ENCODE measurements around the gene RELN. TPM values are rescaled to one million over a fixed set of nuclear protein-coding genes. Genes with fewer than 3 reads are reported as not detected.

Gene RELN
- total and polyA plus RNA-seq, 10 donors, result 0.03 to 7.6 (median 1.0) TPM

DNA sequence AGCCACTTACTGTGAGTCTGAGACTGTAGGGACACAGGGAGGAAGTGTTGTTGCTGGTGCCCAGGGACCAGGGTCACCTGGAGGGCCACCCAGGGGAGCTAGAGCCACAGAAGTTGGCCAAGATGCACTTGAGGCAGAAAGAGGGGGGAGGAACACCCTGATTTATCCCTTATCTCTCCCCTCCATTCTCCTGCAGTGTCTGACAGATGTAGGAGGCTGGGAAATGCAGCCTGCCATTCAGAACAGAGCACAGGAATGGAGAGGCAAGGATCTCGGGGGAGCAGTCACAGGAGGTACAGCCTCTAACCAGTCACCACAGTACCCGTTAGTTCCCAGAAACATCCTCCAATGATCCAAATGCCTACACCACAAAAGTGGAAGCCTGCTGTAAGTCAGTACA, 425.0 kb downstream of the RELN start:
- 61 to 77% (median 70%) methylated on average over 2 of the region's 2 CpGs for WGBS, 5 donors
- H3K36me3 ChIP-seq, result no peaks in the 10 kb centered on the region
- TF ChIP-seq POLR2AphosphoS5 (IDR thresholded peaks at IDR 0.05), result no peak
- TF ChIP-seq, protein P1, sequence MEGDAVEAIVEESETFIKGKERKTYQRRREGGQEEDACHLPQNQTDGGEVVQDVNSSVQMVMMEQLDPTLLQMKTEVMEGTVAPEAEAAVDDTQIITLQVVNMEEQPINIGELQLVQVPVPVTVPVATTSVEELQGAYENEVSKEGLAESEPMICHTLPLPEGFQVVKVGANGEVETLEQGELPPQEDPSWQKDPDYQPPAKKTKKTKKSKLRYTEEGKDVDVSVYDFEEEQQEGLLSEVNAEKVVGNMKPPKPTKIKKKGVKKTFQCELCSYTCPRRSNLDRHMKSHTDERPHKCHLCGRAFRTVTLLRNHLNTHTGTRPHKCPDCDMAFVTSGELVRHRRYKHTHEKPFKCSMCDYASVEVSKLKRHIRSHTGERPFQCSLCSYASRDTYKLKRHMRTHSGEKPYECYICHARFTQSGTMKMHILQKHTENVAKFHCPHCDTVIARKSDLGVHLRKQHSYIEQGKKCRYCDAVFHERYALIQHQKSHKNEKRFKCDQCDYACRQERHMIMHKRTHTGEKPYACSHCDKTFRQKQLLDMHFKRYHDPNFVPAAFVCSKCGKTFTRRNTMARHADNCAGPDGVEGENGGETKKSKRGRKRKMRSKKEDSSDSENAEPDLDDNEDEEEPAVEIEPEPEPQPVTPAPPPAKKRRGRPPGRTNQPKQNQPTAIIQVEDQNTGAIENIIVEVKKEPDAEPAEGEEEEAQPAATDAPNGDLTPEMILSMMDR (IDR thresholded peaks at IDR 0.05 in 8 of 11, conservative IDR thresholded peaks at IDR 0.05 in 3 of 11), result no peak
- TF ChIP-seq POLR2A (IDR thresholded peaks at IDR 0.05), result no peak
- no peaks in the 10 kb centered on the region for H3K9me3 ChIP-seq
- H3K27ac ChIP-seq, result no peak overlapping the region
- H3K4me3 ChIP-seq, result no peak overlapping the region
- intact Hi-C loops (cut with DNase I; ENCODE audit: low total_unique reads), result no loop called here
- H3K4me1 ChIP-seq, result no peaks in the 10 kb centered on the region
- no peak for DNase-seq
- H3K27me3 ChIP-seq (replicated peaks in 1 of 7), result no peaks in the 10 kb centered on the region

DNA sequence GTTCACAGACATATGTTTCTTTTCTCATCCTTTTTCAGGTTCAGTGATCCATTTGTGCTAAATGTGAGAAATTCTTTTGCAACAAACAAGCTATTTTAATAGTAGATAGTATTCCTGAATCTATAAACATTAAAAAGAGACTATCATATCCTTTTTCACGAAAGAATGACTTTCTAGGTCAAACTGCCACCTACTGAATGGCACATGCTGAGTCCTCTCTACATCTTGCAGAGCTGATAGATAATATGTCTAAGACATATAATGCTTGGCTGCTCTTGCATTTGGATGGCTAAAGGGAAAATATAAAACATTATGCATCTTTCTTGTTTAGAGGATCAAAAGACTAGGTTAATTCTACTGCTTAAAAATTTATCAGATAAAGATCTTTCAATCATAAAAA, 429.3 kb downstream of the RELN start:
- 56 to 74% (median 70%) methylated on average over 1 of the region's 1 CpG for WGBS, 5 donors
- no peak overlapping the region for H3K4me3 ChIP-seq
- no peaks in the 10 kb centered on the region for H3K9me3 ChIP-seq

DNA sequence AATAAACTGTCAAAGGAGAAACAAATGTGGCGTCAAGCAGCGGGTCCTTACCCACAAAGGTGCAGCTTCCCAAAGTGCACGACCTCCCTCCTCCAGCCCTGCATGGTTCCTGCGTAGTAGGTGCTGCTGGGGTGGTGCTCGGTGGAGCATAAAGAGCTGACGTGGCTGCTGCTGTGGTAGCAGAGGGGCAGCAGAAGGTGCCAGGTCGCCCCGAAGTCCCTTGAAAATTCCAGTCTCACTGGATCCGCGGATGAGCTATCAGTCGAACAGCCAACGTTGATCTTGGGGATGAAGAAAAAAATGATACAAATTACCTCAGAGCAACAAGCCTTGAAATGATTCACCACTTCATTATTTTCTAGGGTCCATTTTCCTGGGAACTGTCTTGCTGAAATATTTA, 438.4 kb downstream of the RELN start:
- Histone ChIP-seq H3K4me1 (no peaks in the 10 kb centered on the region), H3K4me3 (no peak overlapping the region), H3K9me3 (no peaks in the 10 kb centered on the region), H3K27me3 (replicated peaks in 1 of 7) (no peaks in the 10 kb centered on the region), H3K27ac (no peak overlapping the region), H3K36me3 (no peaks in the 10 kb centered on the region)
- no peak for DNase-seq
- intact Hi-C loops (cut with DNase I; ENCODE audit: low total_unique reads), result no loop called here
- TF ChIP-seq POLR2AphosphoS5 (IDR thresholded peaks at IDR 0.05) (no peak), POLR2A (IDR thresholded peaks at IDR 0.05) (no peak)
- TF ChIP-seq, protein P1 (IDR thresholded peaks at IDR 0.05 in 8 of 11, conservative IDR thresholded peaks at IDR 0.05 in 3 of 11), result no peak
- WGBS, 5 donors, result 86 to 90% (median 88%) methylated on average over 12 of the region's 12 CpGs

More for the DNA sequence above, 429.3 kb downstream of the RELN start:
- Histone ChIP-seq H3K36me3 (no peaks in the 10 kb centered on the region), H3K4me1 (no peaks in the 10 kb centered on the region), H3K27me3 (replicated peaks in 1 of 7) (no peaks in the 10 kb centered on the region), H3K27ac (no peak overlapping the region)
- intact Hi-C loops (cut with DNase I; ENCODE audit: low total_unique reads), result no loop called here
- DNase-seq, result no peak
- TF ChIP-seq POLR2A (IDR thresholded peaks at IDR 0.05) (no peak), POLR2AphosphoS5 (IDR thresholded peaks at IDR 0.05) (no peak)
- TF ChIP-seq, protein P1 (IDR thresholded peaks at IDR 0.05 in 8 of 11, conservative IDR thresholded peaks at IDR 0.05 in 3 of 11), result no peak

DNA sequence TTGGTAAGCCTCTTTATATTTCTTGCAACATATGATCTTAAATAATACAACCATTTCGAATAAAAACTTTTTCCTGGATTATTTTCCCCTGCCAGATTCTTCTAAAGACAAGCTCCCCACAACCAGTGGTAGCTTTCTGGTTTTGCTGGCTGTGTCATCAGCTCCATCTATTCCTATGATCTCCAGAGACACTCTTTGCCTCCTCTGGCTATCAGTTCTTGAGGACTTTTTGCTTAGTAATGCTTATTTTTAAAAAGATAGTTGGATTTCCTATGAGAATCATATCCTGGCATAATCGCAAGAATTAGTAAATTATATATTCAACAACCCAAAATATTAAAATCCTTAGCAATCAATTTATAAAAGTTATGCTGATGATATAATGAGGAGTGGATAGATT, 439.7 kb downstream of the RELN start:
- no peak for DNase-seq
- no peaks in the 10 kb centered on the region for H3K4me1 ChIP-seq
- H3K36me3 ChIP-seq, result no peaks in the 10 kb centered on the region
- no peak overlapping the region for H3K27ac ChIP-seq
- no peaks in the 10 kb centered on the region for H3K9me3 ChIP-seq
- H3K27me3 ChIP-seq (replicated peaks in 1 of 7), result no peaks in the 10 kb centered on the region
- TF ChIP-seq POLR2AphosphoS5 (IDR thresholded peaks at IDR 0.05) (no peak), POLR2A (IDR thresholded peaks at IDR 0.05) (no peak)
- TF ChIP-seq, protein P1 (IDR thresholded peaks at IDR 0.05 in 8 of 11, conservative IDR thresholded peaks at IDR 0.05 in 3 of 11), result no peak
- WGBS, 5 donors, result 61 to 77% (median 75%) methylated on average over 2 of the region's 2 CpGs
- H3K4me3 ChIP-seq, result no peak overlapping the region
- intact Hi-C loops (cut with DNase I; ENCODE audit: low total_unique reads), result no loop called here

All from spleen (tissue), 11 donors.